HepG2 (cell line): ENCODE results near the gene MRPS7. TPM values are rescaled to one million over a fixed set of nuclear protein-coding genes. Genes with fewer than 3 reads are reported as not detected.

ENCODE experiments used
- ESRRA ChIP-seq: sonication (generic); formaldehyde crosslinking; IDR thresholded peaks from 2 replicates; pipeline ENCODE4 v1.5.1; 2020; ENCODE audit warnings: mild to moderate bottlenecking, low read depth, missing genetic modification reagents
- KAT2B ChIP-seq: fragments of 150-350 bp; IDR thresholded peaks from 2 replicates; pipeline ENCODE4 v1.6.1; 2014; ENCODE audit warnings: low read depth, low read length, borderline replicate concordance
- MYNN ChIP-seq: sonication (generic); formaldehyde crosslinking; IDR thresholded peaks from 2 replicates; pipeline ENCODE4 v1.4.0; 2020; ENCODE audit warnings: mild to moderate bottlenecking, low read depth, missing genetic modification reagents
- PBX3 ChIP-seq: sonication (generic); formaldehyde crosslinking; IDR thresholded peaks from 2 replicates; pipeline ENCODE4 v1.8.1; 2023; ENCODE audit warnings: missing genetic modification reagents, inconsistent platforms, borderline replicate concordance
- POLR2AphosphoS5 ChIP-seq: IDR thresholded peaks from 2 replicates; pipeline ENCODE4 v1.6.1; 2012; ENCODE audit warnings: low read depth, low read length
- TMF1 ChIP-seq: sonication (generic); formaldehyde crosslinking; IDR thresholded peaks from 2 replicates; pipeline ENCODE4 v1.8.1; 2022; ENCODE audit warnings: low read depth, missing genetic modification reagents
- ZC3H13 ChIP-seq: sonication (generic); formaldehyde crosslinking; IDR thresholded peaks from 2 replicates; pipeline ENCODE4 v1.8.1; 2023; ENCODE audit warnings: mild to moderate bottlenecking, missing genetic modification reagents, moderate library complexity
- ZFYVE20 ChIP-seq: sonication (generic); formaldehyde crosslinking; IDR thresholded peaks from 2 replicates; pipeline ENCODE4 v1.8.0; 2023; ENCODE audit warnings: low read depth, mild to moderate bottlenecking, moderate library complexity, missing genetic modification reagents, borderline replicate concordance
- ZHX2 ChIP-seq, 2 experiments: sonication (generic) in 1 of 2; formaldehyde crosslinking in 1 of 2; IDR thresholded peaks; 2 replicates each; pipeline versions ENCODE4 v1.6.1 to v1.9.0; 2014 to 2022; ENCODE audit warnings: antibody characterized with exemption in 1 of 2, borderline replicate concordance in 1 of 2, inconsistent platforms in 1 of 2, low read depth in 1 of 2, missing genetic modification reagents in 1 of 2
- ZNF512 ChIP-seq: sonication (generic); formaldehyde crosslinking; IDR thresholded peaks from 2 replicates; pipeline ENCODE4 v1.4.0; 2020; ENCODE audit warnings: mild to moderate bottlenecking, missing genetic modification reagents
- polyA plus RNA-seq, 8 experiments: library from polyadenylated mRNA; depleted of rRNA in 3 of 8; stranded (reverse) in 7 of 8; unstranded in 1 of 8; fragments of >200 nt; fragmentation: Illumina TruSeq in 4 of 8; extraction: Trizol in 4 of 8; gene quantifications; 2 replicates each; pipeline versions ENCODE4 v1.2.1 to v1.2.3, GENCODE V29; 2011 to 2016; ENCODE audit warnings: low read depth in 4 of 8, missing spikeins in 1 of 8, mixed read lengths in 1 of 8; ENCODE audit not compliant: insufficient read depth in 1 of 8
- total RNA-seq, 5 experiments: library from RNA; depleted of rRNA; stranded (reverse); fragments of >200 nt; fragmentation: Illumina TruSeq; extraction: Trizol; gene quantifications; 2 replicates each; pipeline ENCODE4 v1.2.3, GENCODE V29; 2016; ENCODE audit warnings: low read depth in 1 of 5
- TF ChIP-seq, protein P1 (sequence below): IDR thresholded peaks from 2 replicates; pipeline ENCODE4 v1.6.1; 2018; ENCODE audit warnings: missing genetic modification reagents
- TF ChIP-seq, protein P2 (sequence below): IDR thresholded peaks from 2 replicates; pipeline ENCODE4 v1.6.1; 2016
- TF ChIP-seq, protein P3 (sequence below): sonication (generic); formaldehyde crosslinking; IDR thresholded peaks from 2 replicates; pipeline ENCODE4 v1.4.0; 2020; ENCODE audit warnings: missing genetic modification reagents

Gene MRPS7
- total and polyA plus RNA-seq, 2 of the 13 experiments (the other 11 are each of a cell fraction or from before 2014, with no cell fraction given): 97.0 to 162 TPM

- peak; percentile 87 for TF ChIP-seq TMF1 (CRISPR knock-in tag)
- TF ChIP-seq, protein P1, sequence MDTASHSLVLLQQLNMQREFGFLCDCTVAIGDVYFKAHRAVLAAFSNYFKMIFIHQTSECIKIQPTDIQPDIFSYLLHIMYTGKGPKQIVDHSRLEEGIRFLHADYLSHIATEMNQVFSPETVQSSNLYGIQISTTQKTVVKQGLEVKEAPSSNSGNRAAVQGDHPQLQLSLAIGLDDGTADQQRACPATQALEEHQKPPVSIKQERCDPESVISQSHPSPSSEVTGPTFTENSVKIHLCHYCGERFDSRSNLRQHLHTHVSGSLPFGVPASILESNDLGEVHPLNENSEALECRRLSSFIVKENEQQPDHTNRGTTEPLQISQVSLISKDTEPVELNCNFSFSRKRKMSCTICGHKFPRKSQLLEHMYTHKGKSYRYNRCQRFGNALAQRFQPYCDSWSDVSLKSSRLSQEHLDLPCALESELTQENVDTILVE (CRISPR knock-in tag): peak; percentile 89
- no peak for TF ChIP-seq ZNF512 (CRISPR knock-in tag)
- TF ChIP-seq ZHX2 (IDR thresholded peaks at IDR 0.05; ENCODE audit: low read depth): peak; percentile 40; the same call in 1 of the 2 replicates
- no peak; the same call in 1 of the 2 replicates for TF ChIP-seq ZHX2 (CRISPR knock-in tag; IDR thresholded peaks at IDR 0.05; ENCODE audit: borderline replicate concordance)
- peak; percentile 78 for TF ChIP-seq POLR2AphosphoS5
- peak; percentile 37; the same call in 1 of the 2 replicates for TF ChIP-seq PBX3 (CRISPR knock-in tag)
- TF ChIP-seq MYNN (CRISPR knock-in tag): 0 out of 2 replicates have a peak, but pooled peaks have one; percentile 16
- TF ChIP-seq, protein P2, sequence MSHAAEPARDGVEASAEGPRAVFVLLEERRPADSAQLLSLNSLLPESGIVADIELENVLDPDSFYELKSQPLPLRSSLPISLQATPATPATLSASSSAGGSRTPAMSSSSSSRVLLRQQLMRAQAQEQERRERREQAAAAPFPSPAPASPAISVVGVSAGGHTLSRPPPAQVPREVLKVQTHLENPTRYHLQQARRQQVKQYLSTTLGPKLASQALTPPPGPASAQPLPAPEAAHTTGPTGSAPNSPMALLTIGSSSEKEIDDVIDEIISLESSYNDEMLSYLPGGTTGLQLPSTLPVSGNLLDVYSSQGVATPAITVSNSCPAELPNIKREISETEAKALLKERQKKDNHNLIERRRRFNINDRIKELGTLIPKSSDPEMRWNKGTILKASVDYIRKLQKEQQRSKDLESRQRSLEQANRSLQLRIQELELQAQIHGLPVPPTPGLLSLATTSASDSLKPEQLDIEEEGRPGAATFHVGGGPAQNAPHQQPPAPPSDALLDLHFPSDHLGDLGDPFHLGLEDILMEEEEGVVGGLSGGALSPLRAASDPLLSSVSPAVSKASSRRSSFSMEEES (CRISPR knock-in tag): peak; percentile 49; the same call in 1 of the 2 replicates
- TF ChIP-seq ZC3H13: peak; percentile 4; the same call in 1 of the 2 replicates
- no peak for TF ChIP-seq KAT2B
- peak; percentile 64 for TF ChIP-seq ESRRA (CRISPR knock-in tag)
- TF ChIP-seq, protein P3, sequence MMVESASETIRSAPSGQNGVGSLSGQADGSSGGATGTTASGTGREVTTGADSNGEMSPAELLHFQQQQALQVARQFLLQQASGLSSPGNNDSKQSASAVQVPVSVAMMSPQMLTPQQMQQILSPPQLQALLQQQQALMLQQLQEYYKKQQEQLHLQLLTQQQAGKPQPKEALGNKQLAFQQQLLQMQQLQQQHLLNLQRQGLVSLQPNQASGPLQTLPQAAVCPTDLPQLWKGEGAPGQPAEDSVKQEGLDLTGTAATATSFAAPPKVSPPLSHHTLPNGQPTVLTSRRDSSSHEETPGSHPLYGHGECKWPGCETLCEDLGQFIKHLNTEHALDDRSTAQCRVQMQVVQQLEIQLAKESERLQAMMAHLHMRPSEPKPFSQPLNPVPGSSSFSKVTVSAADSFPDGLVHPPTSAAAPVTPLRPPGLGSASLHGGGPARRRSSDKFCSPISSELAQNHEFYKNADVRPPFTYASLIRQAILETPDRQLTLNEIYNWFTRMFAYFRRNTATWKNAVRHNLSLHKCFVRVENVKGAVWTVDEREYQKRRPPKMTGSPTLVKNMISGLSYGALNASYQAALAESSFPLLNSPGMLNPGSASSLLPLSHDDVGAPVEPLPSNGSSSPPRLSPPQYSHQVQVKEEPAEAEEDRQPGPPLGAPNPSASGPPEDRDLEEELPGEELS: peak; percentile 40; the same call in 1 of the 2 replicates
- TF ChIP-seq ZFYVE20 (CRISPR knock-in tag): peak; percentile 75; the same call in 1 of the 2 replicates
Measured at GRCh38 chr17:75261336-75262111, at the start of gene MRPS7, which contains the start of gene GGA3 (continued).
